ENCODE measurements around the gene ARSD.

Gene ARSD

DNA sequence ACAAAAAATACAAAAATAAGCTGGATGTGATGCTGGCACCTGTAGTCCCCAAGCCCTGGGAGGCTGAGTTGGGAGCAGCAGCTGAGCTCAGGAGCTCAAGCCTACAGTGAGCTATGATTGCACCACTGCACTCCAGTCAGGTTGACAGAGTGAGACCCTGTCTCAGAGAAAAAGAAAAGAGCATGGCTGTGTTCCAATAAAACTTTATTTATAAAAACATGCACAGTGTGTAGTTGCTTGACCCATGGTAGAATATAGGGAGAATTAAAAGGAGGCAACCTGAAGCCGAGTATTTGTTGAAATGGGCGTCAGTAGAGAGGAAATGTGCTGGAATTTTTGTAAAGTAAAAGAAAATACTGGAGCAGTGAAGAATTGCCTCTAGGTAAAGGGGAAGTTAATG lies 73.4 kb downstream of the ARSD start:
- DNase-seq (ENCODE audit: low spot score): no peak
- no peak for TF ChIP-seq CTCF (IDR thresholded peaks at IDR 0.05; ENCODE audit: extremely low read depth, missing control alignments)

DNA sequence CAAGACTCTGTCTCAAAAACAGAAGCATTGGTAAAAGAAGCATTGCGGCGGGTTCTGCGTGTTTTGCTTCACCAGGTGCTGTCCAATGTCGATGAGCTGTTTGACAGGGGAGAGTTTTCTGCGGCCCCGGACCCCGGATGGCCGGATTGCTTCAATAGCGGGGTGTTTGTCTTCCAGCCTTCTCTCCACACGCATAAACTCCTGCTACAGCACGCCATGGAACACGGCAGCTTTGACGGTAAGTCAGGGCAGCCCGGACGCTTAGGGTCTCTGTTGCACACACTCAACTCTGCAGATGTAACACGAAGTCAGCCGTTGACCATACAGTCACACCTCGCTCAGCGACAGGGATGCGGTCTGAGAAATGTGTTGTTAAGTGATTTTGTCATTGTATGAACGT lies 74.2 kb downstream of the ARSD start:
- TF ChIP-seq CTCF (IDR thresholded peaks at IDR 0.05; ENCODE audit: extremely low read depth, missing control alignments): no peak
- no peak for DNase-seq (ENCODE audit: low spot score)

Data from GM20000 (cell line).